ENCODE data around the gene CAMK2B.

CAMK2B gene

GRCh38 chr7:44292876-44293560, 32.4 kb downstream of the CAMK2B start:
- no peaks in the 10 kb centered on the region for H3K36me3 Mint-ChIP-seq (ENCODE audit: low read depth)
- H3K27ac Mint-ChIP-seq = peak overlapping the region in 1 of 3 experiments; percentile 15
- peaks cover 43% of the 10 kb centered on the region for H3K27me3 Mint-ChIP-seq (ENCODE audit: low read depth)
- H3K4me1 Mint-ChIP-seq = peaks cover 26% of the 10 kb centered on the region
- no peak for TF ChIP-seq CTCF (IDR thresholded peaks at IDR 0.05; ENCODE audit: unreplicated experiment in 3 of 3)
- no peak overlapping the region for H3K4me3 Mint-ChIP-seq
- H3K9me3 Mint-ChIP-seq = peaks cover 8% of the 10 kb centered on the region

GRCh38 chr7:44292420-44292817, 33.0 kb downstream of the CAMK2B start:
- peaks cover 8% of the 10 kb centered on the region for H3K9me3 Mint-ChIP-seq
- peak overlapping the region in 2 of 3 experiments; percentile 51 to 94 for H3K27ac Mint-ChIP-seq
- H3K4me1 Mint-ChIP-seq = peaks cover 26% of the 10 kb centered on the region
- H3K36me3 Mint-ChIP-seq (ENCODE audit: low read depth) = no peaks in the 10 kb centered on the region
- peaks cover 42% of the 10 kb centered on the region for H3K27me3 Mint-ChIP-seq (ENCODE audit: low read depth)
- no peak for TF ChIP-seq CTCF (IDR thresholded peaks at IDR 0.05; ENCODE audit: unreplicated experiment in 3 of 3)
- no peak overlapping the region for H3K4me3 Mint-ChIP-seq

GRCh38 chr7:44291733-44292419, 33.5 kb downstream of the CAMK2B start:
- no peak for TF ChIP-seq CTCF (IDR thresholded peaks at IDR 0.05; ENCODE audit: unreplicated experiment in 3 of 3)
- Mint-ChIP-seq H3K27ac (peak overlapping the region; percentile 62 to 94 (median 88)), H3K4me3 (no peak overlapping the region), H3K27me3 (ENCODE audit: low read depth) (peaks cover 38% of the 10 kb centered on the region), H3K36me3 (ENCODE audit: low read depth) (no peaks in the 10 kb centered on the region), H3K4me1 (peaks cover 26% of the 10 kb centered on the region), H3K9me3 (peaks cover 4% of the 10 kb centered on the region)

GRCh38 chr7:44291066-44291732, 34.2 kb downstream of the CAMK2B start:
- peak overlapping the region; percentile 88 to 94 (median 91) for H3K27ac Mint-ChIP-seq
- TF ChIP-seq CTCF (IDR thresholded peaks at IDR 0.05; ENCODE audit: unreplicated experiment in 3 of 3) = no peak
- no peak overlapping the region for H3K4me3 Mint-ChIP-seq
- H3K9me3 Mint-ChIP-seq = peaks cover 3% of the 10 kb centered on the region
- H3K4me1 Mint-ChIP-seq = peaks cover 26% of the 10 kb centered on the region
- H3K27me3 Mint-ChIP-seq (ENCODE audit: low read depth) = peaks cover 38% of the 10 kb centered on the region
- no peaks in the 10 kb centered on the region for H3K36me3 Mint-ChIP-seq (ENCODE audit: low read depth)

- no peak for TF ChIP-seq CTCF (IDR thresholded peaks at IDR 0.05; ENCODE audit: unreplicated experiment in 3 of 3)
- Mint-ChIP-seq H3K27me3 (ENCODE audit: low read depth) (peaks cover 30% of the 10 kb centered on the region), H3K27ac (peak overlapping the region; percentile 88 to 94 (median 91)), H3K4me1 (peaks cover 26% of the 10 kb centered on the region), H3K9me3 (no peaks in the 10 kb centered on the region), H3K4me3 (peak overlapping the region in 1 of 3 experiments; percentile 2), H3K36me3 (ENCODE audit: low read depth) (no peaks in the 10 kb centered on the region)
Measured at GRCh38 chr7:44290252-44290620, 35.2 kb downstream of the CAMK2B start.
